Stimulated activated CD4-positive, alpha-beta T cell treated with anti-CD3 and anti-CD28 coated beads, Interleukin-1b, Interleukin-23, amount 100 ng/mL, for 48 hours (primary cell): ENCODE data around the gene DCAF12.

Experiments
- DNase-seq: peaks from one replicate; pipeline ENCODE4 v3.0.0-alpha.2; 2020

DCAF12 gene

GRCh38 chr9:34124926-34125325 is 1.6 kb downstream of the DCAF12 start:
- DNase-seq: no peak

- no peak for DNase-seq
Observed at GRCh38 chr9:34124099-34124498, 2.4 kb downstream of the DCAF12 start.

GRCh38 chr9:34123682-34124081 is 2.8 kb downstream of the DCAF12 start:
- DNase-seq: no peak

- DNase-seq: no peak
Observed at GRCh38 chr9:34121996-34122395, 4.5 kb downstream of the DCAF12 start.

- no peak for DNase-seq
Observed at GRCh38 chr9:34119713-34120112, 6.8 kb downstream of the DCAF12 start.

- DNase-seq: no peak
Observed at GRCh38 chr9:34114436-34114835, 12.1 kb downstream of the DCAF12 start.

GRCh38 chr9:34106110-34106509 is 20.4 kb downstream of the DCAF12 start:
- no peak for DNase-seq

- DNase-seq: no peak
Observed at GRCh38 chr9:34102796-34103195, 23.7 kb downstream of the DCAF12 start.

- DNase-seq: no peak
Observed at GRCh38 chr9:34098307-34098706, 28.2 kb downstream of the DCAF12 start.

GRCh38 chr9:34097865-34098264 is 28.6 kb downstream of the DCAF12 start:
- no peak for DNase-seq

GRCh38 chr9:34096751-34097150 is 29.7 kb downstream of the DCAF12 start:
- DNase-seq: no peak

- no peak for DNase-seq
Observed at GRCh38 chr9:34093578-34093977, 32.9 kb downstream of the DCAF12 start.

GRCh38 chr9:34089311-34089710 is 37.2 kb downstream of the DCAF12 start:
- no peak for DNase-seq

- no peak for DNase-seq
Observed at GRCh38 chr9:34087370-34087769, 39.1 kb downstream of the DCAF12 start.

- no peak for DNase-seq
Observed at GRCh38 chr9:34086864-34087263, 39.6 kb downstream of the DCAF12 start.

- DNase-seq: no peak
Observed at GRCh38 chr9:34085581-34086500, 40.7 kb downstream of the DCAF12 start.

GRCh38 chr9:34084562-34084961 is 41.9 kb downstream of the DCAF12 start:
- no peak for DNase-seq

- DNase-seq: no peak
Observed at GRCh38 chr9:34079181-34079580, 47.3 kb downstream of the DCAF12 start.

GRCh38 chr9:34072868-34073590 is 53.5 kb downstream of the DCAF12 start:
- no peak for DNase-seq

GRCh38 chr9:34072410-34072809 is 54.1 kb downstream of the DCAF12 start:
- DNase-seq: no peak

GRCh38 chr9:34070606-34071324 is 55.7 kb downstream of the DCAF12 start:
- no peak for DNase-seq

GRCh38 chr9:34069831-34070230 is 56.7 kb downstream of the DCAF12 start:
- DNase-seq: no peak

GRCh38 chr9:34065541-34065940 is 61.0 kb downstream of the DCAF12 start:
- no peak for DNase-seq

GRCh38 chr9:34059954-34060353 is 66.5 kb downstream of the DCAF12 start:
- no peak for DNase-seq
